ES-I3 (cell line): ENCODE data around the gene UTS2B.

ENCODE experiments used
- H3K36me3 ChIP-seq: 2 replicates; pipeline ENCODE4 v1.6.1; 2013; ENCODE audit warnings: mild to moderate bottlenecking, low read length, control low read depth, moderate library complexity; ENCODE audit not compliant: insufficient read depth
- H3K4me1 ChIP-seq: 2 replicates; pipeline ENCODE4 v1.6.1; 2013; ENCODE audit warnings: mild to moderate bottlenecking, control low read depth, low read length; ENCODE audit not compliant: insufficient read depth
- H3K9ac ChIP-seq: 2 replicates; pipeline ENCODE4 v1.6.1; 2013; ENCODE audit warnings: low read depth, mild to moderate bottlenecking, low read length, moderate library complexity
- H3K9me3 ChIP-seq: 2 replicates; pipeline ENCODE4 v1.6.1; 2013; ENCODE audit warnings: mild to moderate bottlenecking, low read length, moderate library complexity; ENCODE audit not compliant: control insufficient read depth, insufficient read depth

UTS2B gene

GRCh38 chr3:191324936-191325335 lies 5.4 kb downstream of the UTS2B start:
- H3K9ac ChIP-seq: no peak overlapping the region

GRCh38 chr3:191321019-191321767 lies 9.1 kb downstream of the UTS2B start:
- H3K4me1 ChIP-seq: no peaks in the 10 kb centered on the region
- H3K9ac ChIP-seq: no peak overlapping the region
- no peaks in the 10 kb centered on the region for H3K9me3 ChIP-seq
- H3K36me3 ChIP-seq: no peaks in the 10 kb centered on the region

More at GRCh38 chr3:191324936-191325335, 5.4 kb downstream of the UTS2B start:
- H3K4me1 ChIP-seq: peaks cover 7% of the 10 kb centered on the region; the same call in 1 of the 2 replicates
- H3K9me3 ChIP-seq: no peaks in the 10 kb centered on the region
- no peaks in the 10 kb centered on the region for H3K36me3 ChIP-seq

GRCh38 chr3:191320316-191320715 lies 10.0 kb downstream of the UTS2B start:
- H3K36me3 ChIP-seq: no peaks in the 10 kb centered on the region
- H3K4me1 ChIP-seq: no peaks in the 10 kb centered on the region
- no peaks in the 10 kb centered on the region for H3K9me3 ChIP-seq
- H3K9ac ChIP-seq: no peak overlapping the region

- Histone ChIP-seq H3K36me3 (no peaks in the 10 kb centered on the region), H3K9ac (no peak overlapping the region)
Observed at GRCh38 chr3:191316876-191317603, 13.3 kb downstream of the UTS2B start.

GRCh38 chr3:191314109-191314728 lies 16.1 kb downstream of the UTS2B start:
- Histone ChIP-seq H3K36me3 (no peaks in the 10 kb centered on the region), H3K4me1 (no peaks in the 10 kb centered on the region), H3K9ac (no peak overlapping the region), H3K9me3 (no peaks in the 10 kb centered on the region)

More at GRCh38 chr3:191316876-191317603, 13.3 kb downstream of the UTS2B start:
- Histone ChIP-seq H3K4me1 (no peaks in the 10 kb centered on the region), H3K9me3 (no peaks in the 10 kb centered on the region)

GRCh38 chr3:191313296-191313695 lies 17.0 kb downstream of the UTS2B start:
- H3K4me1 ChIP-seq: no peaks in the 10 kb centered on the region
- H3K36me3 ChIP-seq: no peaks in the 10 kb centered on the region

GRCh38 chr3:191307341-191307740 lies 23.0 kb downstream of the UTS2B start:
- H3K4me1 ChIP-seq: peaks cover 5% of the 10 kb centered on the region; the same call in 1 of the 2 replicates
- H3K9ac ChIP-seq: no peak overlapping the region
- no peaks in the 10 kb centered on the region for H3K9me3 ChIP-seq
- no peaks in the 10 kb centered on the region for H3K36me3 ChIP-seq

More at GRCh38 chr3:191313296-191313695, 17.0 kb downstream of the UTS2B start:
- Histone ChIP-seq H3K9me3 (no peaks in the 10 kb centered on the region), H3K9ac (no peak overlapping the region)

GRCh38 chr3:191306428-191306827 lies 23.9 kb downstream of the UTS2B start:
- Histone ChIP-seq H3K4me1 (peaks cover 7% of the 10 kb centered on the region; the same call in 1 of the 2 replicates), H3K9me3 (no peaks in the 10 kb centered on the region), H3K36me3 (no peaks in the 10 kb centered on the region), H3K9ac (no peak overlapping the region)

- Histone ChIP-seq H3K9ac (no peak overlapping the region), H3K4me1 (peaks cover 7% of the 10 kb centered on the region; the same call in 1 of the 2 replicates), H3K36me3 (no peaks in the 10 kb centered on the region), H3K9me3 (no peaks in the 10 kb centered on the region)
Observed at GRCh38 chr3:191303596-191303995, 26.7 kb downstream of the UTS2B start.

GRCh38 chr3:191302451-191302850 lies 27.9 kb downstream of the UTS2B start:
- no peaks in the 10 kb centered on the region for H3K9me3 ChIP-seq
- no peaks in the 10 kb centered on the region for H3K36me3 ChIP-seq
- H3K9ac ChIP-seq: no peak overlapping the region
- H3K4me1 ChIP-seq: peaks cover 7% of the 10 kb centered on the region; the same call in 1 of the 2 replicates

GRCh38 chr3:191301782-191302411 lies 28.4 kb downstream of the UTS2B start:
- Histone ChIP-seq H3K4me1 (peaks cover 7% of the 10 kb centered on the region; the same call in 1 of the 2 replicates), H3K9me3 (no peaks in the 10 kb centered on the region), H3K36me3 (no peaks in the 10 kb centered on the region), H3K9ac (no peak overlapping the region)

GRCh38 chr3:191301017-191301416 lies 29.3 kb downstream of the UTS2B start:
- no peaks in the 10 kb centered on the region for H3K36me3 ChIP-seq
- peaks cover 7% of the 10 kb centered on the region; the same call in 1 of the 2 replicates for H3K4me1 ChIP-seq
- no peak overlapping the region for H3K9ac ChIP-seq
- no peaks in the 10 kb centered on the region for H3K9me3 ChIP-seq

- H3K9ac ChIP-seq: no peak overlapping the region
- H3K9me3 ChIP-seq: no peaks in the 10 kb centered on the region
- H3K36me3 ChIP-seq: no peaks in the 10 kb centered on the region
- H3K4me1 ChIP-seq: peaks cover 7% of the 10 kb centered on the region; the same call in 1 of the 2 replicates
Observed at GRCh38 chr3:191300422-191300821, 29.9 kb downstream of the UTS2B start.

GRCh38 chr3:191298846-191299245 lies 31.5 kb downstream of the UTS2B start:
- peaks cover 7% of the 10 kb centered on the region; the same call in 1 of the 2 replicates for H3K4me1 ChIP-seq

More at GRCh38 chr3:191298846-191299245, 31.5 kb downstream of the UTS2B start:
- no peak overlapping the region for H3K9ac ChIP-seq
- no peaks in the 10 kb centered on the region for H3K36me3 ChIP-seq
- H3K9me3 ChIP-seq: no peaks in the 10 kb centered on the region
